ENCODE measurements around the gene CWH43. TPM values are rescaled to one million over a fixed set of nuclear protein-coding genes. Genes with fewer than 3 reads are reported as not detected.

CWH43 gene
- total and polyA plus RNA-seq, 9 donors, result 0.33 to 3.2 (median 0.48) TPM; not detected in 4

DNA sequence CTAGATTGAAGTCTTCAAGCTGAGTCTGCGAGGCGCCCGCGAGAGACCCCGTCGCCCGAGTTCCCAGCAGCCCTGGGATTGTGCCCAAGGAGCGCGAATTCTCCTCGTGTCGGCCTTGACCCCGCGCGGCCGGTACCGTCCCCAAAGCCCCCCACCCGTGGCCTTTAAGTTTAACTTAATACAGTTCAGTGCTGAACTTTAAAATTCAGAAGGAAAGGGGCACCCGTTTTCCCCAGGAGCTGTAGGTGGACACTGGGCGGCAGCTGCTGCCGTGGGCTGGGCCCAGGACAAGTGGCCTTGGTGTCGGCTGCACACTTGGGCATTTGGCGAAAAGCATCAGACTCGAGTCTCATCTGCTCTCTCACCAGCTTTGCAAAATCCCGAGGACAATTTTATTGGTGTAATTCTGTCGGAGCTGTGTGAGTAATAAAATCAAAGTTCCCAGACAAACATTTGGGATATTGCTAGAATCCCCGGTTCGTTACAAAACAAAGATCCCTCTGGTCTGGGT lies 634 bp downstream of the CWH43 start:
- TF ChIP-seq EP300 (IDR thresholded peaks at IDR 0.05) (no peak), POLR2A (IDR thresholded peaks at IDR 0.05) (no peak)
- TF ChIP-seq, protein P1, sequence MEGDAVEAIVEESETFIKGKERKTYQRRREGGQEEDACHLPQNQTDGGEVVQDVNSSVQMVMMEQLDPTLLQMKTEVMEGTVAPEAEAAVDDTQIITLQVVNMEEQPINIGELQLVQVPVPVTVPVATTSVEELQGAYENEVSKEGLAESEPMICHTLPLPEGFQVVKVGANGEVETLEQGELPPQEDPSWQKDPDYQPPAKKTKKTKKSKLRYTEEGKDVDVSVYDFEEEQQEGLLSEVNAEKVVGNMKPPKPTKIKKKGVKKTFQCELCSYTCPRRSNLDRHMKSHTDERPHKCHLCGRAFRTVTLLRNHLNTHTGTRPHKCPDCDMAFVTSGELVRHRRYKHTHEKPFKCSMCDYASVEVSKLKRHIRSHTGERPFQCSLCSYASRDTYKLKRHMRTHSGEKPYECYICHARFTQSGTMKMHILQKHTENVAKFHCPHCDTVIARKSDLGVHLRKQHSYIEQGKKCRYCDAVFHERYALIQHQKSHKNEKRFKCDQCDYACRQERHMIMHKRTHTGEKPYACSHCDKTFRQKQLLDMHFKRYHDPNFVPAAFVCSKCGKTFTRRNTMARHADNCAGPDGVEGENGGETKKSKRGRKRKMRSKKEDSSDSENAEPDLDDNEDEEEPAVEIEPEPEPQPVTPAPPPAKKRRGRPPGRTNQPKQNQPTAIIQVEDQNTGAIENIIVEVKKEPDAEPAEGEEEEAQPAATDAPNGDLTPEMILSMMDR (IDR thresholded peaks at IDR 0.05), result no peak
- intact Hi-C loops (cut with DNase I), result no loop called here
- Histone ChIP-seq H3K27me3 (no peaks in the 10 kb centered on the region), H3K36me3 (no peaks in the 10 kb centered on the region), H3K27ac (no peak overlapping the region), H3K4me1 (ENCODE audit: insufficient read depth) (no peaks in the 10 kb centered on the region), H3K9me3 (no peaks in the 10 kb centered on the region), H3K4me3 (no peak overlapping the region)
- 31 to 47% (median 46%) methylated on average over 27 of the region's 27 CpGs for WGBS, 3 donors
- no peak for DNase-seq

DNA sequence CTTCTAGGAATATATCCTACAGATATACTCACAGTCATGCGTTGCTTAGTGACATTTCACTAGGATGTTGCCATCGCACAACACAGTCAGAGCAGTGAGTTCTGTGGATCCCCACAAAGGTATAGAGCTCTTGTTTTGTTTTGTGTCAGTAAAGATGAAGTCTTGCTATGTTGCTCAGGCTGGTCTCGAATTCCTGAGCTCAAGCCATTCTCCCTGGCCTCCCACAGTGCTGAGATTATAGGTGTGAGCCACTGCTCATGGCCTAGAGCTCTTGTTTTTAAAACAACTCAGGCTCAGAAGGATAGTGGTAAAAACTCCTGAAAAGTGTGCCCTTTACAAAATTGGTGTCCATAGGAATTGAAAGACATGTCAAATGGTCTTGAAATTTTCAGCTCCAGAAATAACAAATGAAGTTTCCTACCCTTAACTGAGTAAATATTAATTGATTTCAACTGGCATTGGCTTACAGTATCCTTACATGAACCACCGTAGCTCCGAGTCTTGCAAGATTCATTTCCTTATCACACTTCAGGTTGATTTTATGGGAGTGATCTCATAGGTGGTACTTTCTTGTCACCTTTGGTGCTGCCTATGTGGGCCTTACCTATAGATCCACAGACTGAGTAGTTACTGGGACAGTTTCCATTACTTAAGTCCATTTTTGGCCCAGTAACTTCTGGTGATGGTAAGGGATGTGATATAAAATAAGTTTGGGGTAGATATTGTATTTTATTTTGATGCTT lies 3.6 kb downstream of the CWH43 start:
- Histone ChIP-seq H3K36me3 (no peaks in the 10 kb centered on the region), H3K27ac (no peak overlapping the region), H3K4me1 (ENCODE audit: insufficient read depth) (no peaks in the 10 kb centered on the region), H3K4me3 (no peak overlapping the region), H3K27me3 (no peaks in the 10 kb centered on the region), H3K9me3 (no peaks in the 10 kb centered on the region)
- WGBS, 3 donors, result 68 to 78% (median 77%) methylated on average over 5 of the region's 5 CpGs
- DNase-seq, result no peak
- intact Hi-C loops (cut with DNase I), result no loop called here
- TF ChIP-seq, protein P1 (IDR thresholded peaks at IDR 0.05), result no peak
- TF ChIP-seq POLR2A (IDR thresholded peaks at IDR 0.05) (no peak), EP300 (IDR thresholded peaks at IDR 0.05) (no peak)

DNA sequence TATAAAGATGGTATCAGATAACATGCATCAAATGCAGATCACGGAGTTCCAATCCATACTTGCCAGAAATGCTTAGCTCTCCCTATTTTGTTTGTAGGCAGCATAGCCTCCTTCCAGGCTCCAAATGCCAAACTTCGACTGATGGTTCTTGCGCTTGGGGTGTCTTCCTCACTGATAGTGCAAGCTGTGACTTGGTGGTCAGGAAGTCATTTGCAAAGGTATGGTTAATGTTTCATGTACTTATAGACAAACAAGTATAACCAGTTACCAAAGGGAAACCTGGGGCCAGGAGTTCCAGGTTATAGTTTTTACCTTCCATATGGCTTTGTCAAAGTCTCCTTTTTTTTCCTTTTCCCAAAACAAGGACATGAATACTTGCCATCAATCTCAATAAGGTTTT lies 5.3 kb downstream of the CWH43 start:
- no peak for TF ChIP-seq POLR2A (IDR thresholded peaks at IDR 0.05)
- TF ChIP-seq, protein P1 (IDR thresholded peaks at IDR 0.05), result no peak
- no peak for TF ChIP-seq EP300 (IDR thresholded peaks at IDR 0.05)
- no peak overlapping the region for H3K27ac ChIP-seq
- no peak for DNase-seq
- no peaks in the 10 kb centered on the region for H3K27me3 ChIP-seq
- no peaks in the 10 kb centered on the region for H3K36me3 ChIP-seq
- 79 to 83% (median 81%) methylated on average over 3 of the region's 3 CpGs for WGBS, 3 donors
- H3K9me3 ChIP-seq, result no peaks in the 10 kb centered on the region
- H3K4me3 ChIP-seq, result no peak overlapping the region
- H3K4me1 ChIP-seq (ENCODE audit: insufficient read depth), result no peaks in the 10 kb centered on the region
- intact Hi-C loops (cut with DNase I), result no loop called here

DNA sequence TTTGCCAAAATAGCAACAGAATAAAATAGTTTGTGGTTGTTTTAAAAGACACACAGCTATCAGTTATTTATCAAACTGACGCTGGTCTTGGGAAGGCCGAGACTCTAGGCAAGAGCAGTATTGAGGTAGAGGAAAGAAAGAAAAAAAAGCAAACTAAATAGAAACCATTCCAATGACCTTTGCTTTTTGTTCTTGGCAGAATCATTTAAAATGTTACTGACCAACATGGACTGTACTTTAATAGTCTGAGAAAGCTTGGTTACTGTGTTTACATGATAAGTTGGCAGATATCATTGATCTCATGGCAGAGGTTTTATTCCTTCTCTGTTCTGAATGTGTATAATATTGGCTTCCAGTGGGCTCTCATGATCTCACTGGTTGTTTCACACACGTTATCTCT lies 11.9 kb downstream of the CWH43 start:
- Histone ChIP-seq H3K36me3 (no peaks in the 10 kb centered on the region), H3K4me3 (no peak overlapping the region), H3K27ac (no peak overlapping the region), H3K27me3 (no peaks in the 10 kb centered on the region), H3K9me3 (no peaks in the 10 kb centered on the region), H3K4me1 (ENCODE audit: insufficient read depth) (no peaks in the 10 kb centered on the region)
- intact Hi-C loops (cut with DNase I), result no loop called here
- DNase-seq, result no peak
- TF ChIP-seq POLR2A (IDR thresholded peaks at IDR 0.05) (no peak), EP300 (IDR thresholded peaks at IDR 0.05) (no peak)
- TF ChIP-seq, protein P1 (IDR thresholded peaks at IDR 0.05), result no peak
- 45 to 64% (median 56%) methylated on average over 3 of the region's 3 CpGs for WGBS, 3 donors

Data from ovary (tissue), 9 donors.